ENCODE data around the gene MAPKAP1.

MAPKAP1 gene

DNA sequence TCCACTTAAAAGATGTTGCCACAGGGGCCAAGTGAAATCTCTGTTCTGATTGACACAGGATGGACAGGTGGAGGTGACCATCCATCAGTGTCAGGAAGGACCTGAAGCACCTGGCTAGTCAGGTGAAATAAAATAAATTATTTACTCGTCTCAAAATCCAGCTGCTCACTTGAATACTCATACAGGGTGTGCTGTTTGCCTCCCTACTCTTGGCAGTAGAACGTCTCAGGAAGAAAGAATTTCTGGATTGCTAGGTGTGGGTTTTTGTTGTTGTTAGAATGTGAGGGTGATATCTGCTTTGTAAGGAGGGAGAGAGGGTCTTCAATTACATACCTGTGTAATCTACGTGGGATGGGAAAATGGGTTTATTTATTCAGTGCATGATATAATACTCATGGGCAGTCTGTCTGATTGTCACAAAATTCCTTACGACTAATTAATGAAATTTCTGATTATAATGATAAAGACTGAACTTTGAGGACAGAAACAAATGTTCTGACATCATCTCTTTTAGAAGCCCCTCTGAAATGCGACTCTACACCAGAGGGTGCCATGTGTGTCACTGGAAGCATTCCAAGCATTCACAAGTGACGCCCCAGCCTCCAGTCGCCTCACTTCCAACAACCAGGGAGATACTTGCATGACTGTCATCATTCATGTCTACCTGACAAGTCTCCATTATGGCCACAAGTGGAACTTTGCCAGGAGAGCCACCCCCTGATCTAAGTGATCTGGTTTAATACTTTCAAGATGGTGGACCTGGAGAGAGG lies 227.0 kb downstream of the MAPKAP1 start:
- no peak for DNase-seq (ENCODE audit: low read depth)

DNA sequence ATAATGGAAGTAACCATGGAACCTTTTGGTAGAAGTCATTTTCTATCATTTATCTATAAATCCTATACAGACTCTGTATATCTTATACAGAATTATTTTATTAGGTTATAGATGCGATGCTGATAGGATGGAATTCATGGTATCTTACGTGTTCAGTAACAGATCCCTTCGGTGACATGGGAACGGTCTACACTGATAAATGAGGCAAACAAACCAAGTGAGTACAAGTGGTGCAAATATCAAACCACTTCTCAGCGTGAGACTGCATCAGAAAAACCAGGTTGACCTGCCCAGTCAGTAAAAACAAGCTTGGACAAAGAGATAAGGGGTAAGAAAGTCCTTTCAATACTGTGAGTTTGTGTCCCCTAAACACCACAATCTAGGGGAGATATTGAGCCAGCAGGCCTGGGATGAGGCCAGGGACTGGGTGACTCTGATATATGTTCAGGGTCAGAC lies 229.9 kb downstream of the MAPKAP1 start:
- no peak for DNase-seq (ENCODE audit: low read depth)

DNA sequence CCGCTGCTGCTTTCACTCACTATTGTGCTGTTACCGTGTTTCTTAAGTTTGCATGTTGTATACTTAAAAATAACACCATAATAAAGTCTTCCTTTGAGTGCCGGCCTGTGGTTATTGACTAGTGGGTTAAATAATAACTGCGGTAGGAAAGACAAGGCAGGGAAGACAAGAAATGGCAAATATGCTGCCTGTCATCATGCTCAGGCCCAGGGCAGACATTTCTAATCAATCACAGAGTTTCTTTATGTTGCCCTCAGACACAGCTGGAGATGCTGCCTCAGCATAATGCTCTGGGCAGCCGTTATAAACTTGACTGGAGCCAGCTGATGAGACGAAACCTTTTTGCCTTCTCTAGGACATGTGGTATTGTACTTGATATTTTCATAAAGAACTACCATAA lies 230.4 kb downstream of the MAPKAP1 start:
- DNase-seq (ENCODE audit: low read depth): no peak

DNA sequence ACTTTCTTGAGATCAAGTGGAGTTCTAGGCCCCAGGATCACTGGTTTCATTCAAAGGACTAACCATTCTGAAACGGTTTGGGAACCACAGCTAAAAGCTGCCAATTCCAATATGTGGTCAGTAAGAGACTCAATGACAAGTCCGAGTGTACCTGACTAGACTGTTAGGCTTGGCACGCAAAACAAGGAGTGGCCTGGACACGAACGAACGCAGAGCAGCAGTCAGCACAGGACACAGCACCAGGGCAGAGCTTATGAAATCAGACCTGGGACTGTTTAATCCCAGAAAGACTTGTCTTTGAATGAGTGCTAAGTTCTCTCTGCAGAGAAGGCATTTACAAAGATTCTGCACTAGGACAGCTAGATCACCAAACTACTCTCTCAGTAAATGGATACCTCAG lies 231.6 kb downstream of the MAPKAP1 start:
- DNase-seq (ENCODE audit: low read depth): no peak

DNA sequence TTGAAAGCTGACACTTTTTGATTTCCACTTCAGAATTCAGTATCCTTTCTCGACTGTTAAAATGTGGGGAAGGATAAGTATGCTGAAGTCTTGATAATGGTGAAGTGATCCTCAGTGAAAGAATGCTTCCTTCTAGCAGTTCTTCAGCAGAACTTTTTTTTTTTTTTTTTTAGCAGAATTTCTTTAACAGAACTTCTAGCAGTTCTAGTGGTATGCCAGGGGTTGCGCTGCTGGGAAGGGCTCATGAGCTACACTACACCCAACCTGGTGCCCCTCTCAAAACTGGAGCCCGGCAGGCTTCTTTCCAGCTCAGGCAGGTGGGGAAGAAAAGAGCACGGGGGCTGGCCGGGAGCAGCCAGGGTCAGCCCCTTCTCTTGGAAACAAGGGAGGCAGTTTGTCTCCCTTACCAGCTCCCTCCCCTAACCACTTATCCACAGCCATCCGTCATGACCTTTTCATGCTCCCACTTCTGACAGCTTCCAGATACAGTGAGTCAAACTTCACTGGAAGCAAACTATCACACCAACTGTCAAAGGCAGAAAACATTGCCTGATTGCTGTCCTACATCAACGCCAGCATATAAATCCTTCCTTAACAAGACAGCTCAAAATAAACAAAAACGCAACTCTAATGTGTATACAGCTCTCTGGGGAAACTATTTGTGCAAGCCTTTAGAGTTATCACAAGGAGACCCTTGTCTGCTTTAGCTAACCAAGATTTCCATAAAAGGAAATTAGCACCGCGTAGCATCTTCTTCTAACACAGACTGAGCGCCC lies 233.9 kb downstream of the MAPKAP1 start:
- no peak for DNase-seq (ENCODE audit: low read depth)

DNA sequence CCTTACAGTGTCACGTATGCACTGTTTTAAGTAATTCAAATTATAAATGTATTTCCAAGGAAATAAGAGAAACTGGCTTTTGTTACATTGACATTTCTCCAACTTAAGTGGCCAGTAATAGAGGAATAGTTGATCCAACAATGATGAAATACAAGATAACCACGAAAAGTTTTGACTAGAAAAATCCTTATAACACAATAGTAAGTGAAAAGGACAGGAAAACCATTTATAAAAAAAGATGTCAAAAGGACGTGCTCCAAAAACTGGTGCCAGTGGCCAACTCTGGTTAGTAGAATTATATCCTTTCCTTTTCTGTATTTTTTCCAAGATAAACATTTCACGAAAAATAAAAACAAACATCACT lies 234.5 kb downstream of the MAPKAP1 start:
- no peak for DNase-seq (ENCODE audit: low read depth)

DNA sequence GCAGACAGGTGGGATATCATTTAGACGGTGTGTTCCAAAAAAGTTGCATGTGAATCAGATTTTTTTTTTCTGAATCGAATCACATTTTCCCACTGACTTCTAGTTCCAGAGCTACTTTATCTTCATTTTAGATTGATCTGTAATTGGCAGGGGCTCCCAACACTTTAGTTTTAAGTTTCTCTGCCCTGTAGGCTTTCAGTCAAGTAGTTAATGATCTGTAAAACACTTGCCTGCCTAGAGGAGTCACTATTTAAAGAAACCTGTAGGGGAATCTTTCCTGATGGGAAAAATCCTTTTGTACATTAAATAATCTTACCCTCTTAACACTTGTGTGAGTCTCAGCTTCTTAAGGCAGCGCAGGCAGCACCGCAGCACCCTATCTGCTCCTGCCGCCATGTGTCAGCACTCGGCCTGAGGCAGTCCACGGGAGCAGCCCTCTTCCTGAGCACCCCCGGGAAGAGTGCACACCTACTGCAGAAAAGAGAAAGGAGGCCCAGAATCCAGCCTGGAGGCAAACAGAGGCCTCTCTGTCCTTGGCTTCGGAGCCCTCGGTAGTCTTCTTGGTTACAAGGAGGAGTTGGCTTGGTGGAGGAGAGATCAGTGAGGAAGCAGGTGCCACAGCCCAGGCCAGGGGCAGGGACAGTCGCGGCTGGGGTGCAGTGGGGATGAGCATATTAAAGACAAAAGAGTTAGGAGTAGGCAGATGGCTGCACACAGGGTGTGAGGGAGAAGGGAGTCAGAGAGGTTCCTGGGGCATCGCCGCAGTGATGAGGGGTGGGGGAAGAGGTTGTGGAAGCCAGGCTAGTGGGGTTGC lies 236.0 kb downstream of the MAPKAP1 start:
- DNase-seq (ENCODE audit: low read depth): no peak

DNA sequence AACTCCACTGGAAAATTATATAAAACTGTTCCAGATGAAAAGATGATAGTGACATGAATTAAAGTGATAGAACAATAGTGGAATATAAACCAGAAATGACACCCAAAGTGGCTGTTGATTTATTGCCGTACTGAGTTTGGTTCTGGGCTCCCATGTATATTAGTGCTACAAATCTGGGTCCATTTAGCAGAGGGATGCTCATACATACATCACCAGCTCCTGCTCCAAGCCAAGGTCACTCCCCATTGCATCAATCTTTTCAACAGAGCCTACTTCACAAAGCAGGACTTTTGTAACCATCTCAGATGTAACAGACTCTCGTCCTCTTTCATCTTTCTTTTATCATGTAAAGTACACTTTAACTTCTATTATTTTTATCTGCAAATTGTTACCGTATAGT lies 236.8 kb downstream of the MAPKAP1 start:
- no peak for DNase-seq (ENCODE audit: low read depth)

DNA sequence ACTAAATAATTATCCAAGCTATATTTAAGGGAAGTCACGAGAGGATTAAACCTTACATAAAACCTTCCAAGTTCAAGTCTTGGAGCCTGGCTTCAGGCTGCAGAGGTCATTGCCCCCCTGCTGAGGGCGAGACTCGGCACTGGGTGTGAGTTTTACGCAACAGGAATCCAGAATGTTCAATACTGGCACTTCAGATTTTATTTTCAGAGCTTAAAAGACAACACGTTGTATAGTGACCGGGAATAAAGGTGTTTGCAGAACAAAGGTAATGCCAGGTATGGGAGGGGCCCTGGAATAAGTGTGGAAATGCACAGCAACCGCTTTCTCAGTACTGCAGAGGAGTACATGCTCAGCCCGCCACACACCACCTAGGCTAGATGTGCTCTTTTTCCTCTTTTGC lies 238.4 kb downstream of the MAPKAP1 start:
- DNase-seq (ENCODE audit: low read depth): no peak

DNA sequence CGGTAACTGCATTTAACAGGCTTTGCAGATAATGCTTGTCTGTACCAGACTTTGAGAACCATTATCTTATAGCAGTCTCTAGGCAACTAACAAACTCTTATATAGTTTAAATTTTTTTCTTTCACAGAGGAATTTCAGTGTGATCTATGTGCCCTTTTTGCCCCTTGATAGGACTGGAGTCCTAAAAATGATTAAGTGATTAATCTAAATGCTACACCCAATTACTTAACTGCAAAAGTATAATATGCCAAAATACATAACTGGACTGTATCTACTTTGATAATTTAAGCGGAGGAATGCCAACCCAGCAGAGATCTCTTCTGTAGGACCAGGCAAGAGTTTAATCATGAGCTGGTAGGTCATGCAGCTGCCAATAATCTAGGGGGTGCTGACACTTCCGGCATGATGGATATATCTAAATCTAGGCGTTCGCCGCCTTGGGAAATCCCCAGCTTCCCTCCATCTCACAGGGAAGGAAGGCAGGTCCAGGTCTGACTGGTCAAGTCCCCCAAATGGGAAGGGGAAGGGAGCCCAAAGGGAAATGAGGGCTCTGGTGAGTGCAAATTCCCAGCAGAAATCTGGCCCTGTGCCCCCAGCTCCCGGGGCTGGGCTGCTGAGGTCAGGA lies 239.8 kb downstream of the MAPKAP1 start:
- DNase-seq (ENCODE audit: low read depth): no peak

DNA sequence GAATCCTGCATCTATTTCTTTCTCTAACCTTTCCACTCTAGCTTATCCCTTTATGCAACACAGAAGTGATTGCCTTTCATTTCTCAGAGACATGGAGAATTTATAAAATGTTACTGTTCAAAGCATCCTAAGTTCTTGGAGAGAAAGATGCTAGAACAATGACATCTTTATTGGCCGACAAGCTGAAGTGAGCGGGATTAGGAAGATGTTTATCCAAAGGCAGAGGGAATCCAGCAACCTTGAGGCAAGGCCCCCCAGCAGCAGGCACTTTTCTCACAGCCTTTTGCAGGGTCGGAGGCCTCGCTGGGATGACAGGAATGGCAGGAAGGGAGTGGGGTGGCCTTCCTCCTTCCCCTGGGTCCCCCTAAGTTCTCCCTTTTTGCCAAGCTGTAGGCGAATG lies 240.6 kb downstream of the MAPKAP1 start:
- DNase-seq (ENCODE audit: low read depth): no peak

DNA sequence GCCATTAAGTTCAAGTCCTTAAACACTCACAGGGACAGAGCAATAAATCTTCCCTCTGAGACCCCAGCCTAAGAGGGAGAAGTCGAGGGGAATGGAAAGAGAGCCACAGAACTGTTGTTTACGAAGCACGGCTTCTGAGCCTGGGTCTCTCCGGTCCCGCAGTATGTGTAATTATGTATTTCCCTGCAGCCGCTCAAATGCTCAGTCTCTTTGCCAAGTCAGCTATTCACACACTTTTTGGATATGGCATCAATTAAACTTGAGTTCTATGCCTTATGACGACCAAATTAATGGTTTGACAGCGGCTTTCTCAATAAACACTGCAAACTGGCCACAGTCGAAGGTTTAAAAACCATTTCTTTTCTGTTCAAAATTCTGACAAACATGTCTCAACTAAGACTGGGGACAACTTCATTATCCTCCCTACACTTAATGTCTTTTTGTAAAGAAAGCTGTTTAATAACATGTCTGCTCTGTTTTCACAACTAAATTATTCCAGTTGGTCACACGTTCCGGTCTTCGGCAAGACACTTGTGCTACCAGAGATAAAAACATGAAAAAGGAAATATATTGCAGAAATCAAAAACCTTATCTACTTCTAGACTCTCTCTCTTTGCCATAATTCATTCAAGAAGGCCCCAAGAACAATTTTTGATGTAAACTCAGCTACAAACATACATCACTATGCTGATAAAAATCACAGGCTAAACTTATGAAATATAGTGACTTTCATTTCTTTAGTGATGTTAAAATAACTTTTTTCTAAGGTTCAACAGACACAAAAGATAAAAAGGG lies 242.2 kb downstream of the MAPKAP1 start:
- no peak for DNase-seq (ENCODE audit: low read depth)

DNA sequence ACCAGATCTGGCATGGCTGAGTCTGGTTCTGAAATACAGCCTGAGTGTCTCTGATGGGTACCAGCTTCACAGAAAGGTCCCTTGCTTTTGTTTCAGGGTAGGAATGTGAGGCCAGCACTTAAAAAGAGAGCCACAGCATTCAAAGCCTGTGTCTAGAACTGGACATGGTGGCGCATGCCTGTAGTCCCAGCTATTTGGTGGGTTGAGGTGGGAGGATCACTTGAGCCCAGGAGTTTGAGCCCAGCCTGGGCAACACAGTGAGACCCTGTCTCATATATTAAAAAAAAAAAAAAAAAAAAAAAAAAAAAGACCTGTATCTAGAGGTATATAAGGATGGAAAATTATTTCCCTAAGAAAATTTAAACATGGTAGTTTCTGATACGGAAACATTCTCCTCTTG lies 243.1 kb downstream of the MAPKAP1 start:
- no peak for DNase-seq (ENCODE audit: low read depth)

DNA sequence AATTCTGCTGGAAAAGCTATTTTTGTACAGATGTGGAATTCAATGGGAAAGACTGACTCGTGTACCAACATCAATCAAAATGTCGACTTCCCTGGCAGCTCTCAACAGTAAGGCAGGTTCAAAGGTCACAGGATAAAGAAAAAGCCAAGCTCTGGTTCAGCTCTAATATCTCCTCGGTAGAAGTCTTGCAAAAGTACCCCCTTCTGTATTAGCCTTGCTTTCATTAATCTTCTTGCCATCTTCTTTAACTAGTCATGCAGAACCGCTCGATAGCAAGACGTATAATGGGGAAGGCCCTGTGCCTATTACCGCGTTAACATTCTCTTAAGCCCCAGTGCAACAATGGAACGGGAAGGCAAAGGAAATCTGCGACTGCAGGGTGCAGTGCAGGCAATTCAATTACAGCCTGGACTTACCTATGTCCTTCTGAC lies 244.1 kb downstream of the MAPKAP1 start:
- no peak for DNase-seq (ENCODE audit: low read depth)

DNA sequence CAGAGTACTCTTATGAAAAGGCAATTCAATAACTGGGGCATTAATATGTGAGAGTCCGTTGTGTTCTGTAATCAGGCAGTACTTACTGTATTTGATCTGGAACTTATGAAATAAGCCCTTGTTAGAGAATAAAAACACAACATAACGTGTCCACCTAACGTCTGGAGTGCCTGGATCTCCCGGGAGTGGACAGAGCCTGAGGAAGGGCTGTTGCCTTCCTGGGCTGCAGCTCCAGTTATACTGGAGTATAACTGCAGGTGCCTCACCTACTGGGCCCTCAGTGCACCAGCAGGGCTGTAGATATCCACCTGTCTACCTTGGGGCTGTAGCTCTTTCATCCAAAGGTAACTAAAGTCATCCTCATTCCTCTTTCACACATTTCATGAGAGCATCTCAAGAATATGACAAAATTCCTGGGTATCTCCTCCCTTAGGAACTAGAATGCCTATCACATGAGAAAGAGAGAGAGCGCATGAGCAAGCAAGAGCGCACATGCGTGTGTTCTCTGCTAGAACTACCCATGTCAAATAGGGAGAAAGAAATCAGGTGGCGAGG lies 245.3 kb downstream of the MAPKAP1 start:
- DNase-seq (ENCODE audit: low read depth): no peak

DNA sequence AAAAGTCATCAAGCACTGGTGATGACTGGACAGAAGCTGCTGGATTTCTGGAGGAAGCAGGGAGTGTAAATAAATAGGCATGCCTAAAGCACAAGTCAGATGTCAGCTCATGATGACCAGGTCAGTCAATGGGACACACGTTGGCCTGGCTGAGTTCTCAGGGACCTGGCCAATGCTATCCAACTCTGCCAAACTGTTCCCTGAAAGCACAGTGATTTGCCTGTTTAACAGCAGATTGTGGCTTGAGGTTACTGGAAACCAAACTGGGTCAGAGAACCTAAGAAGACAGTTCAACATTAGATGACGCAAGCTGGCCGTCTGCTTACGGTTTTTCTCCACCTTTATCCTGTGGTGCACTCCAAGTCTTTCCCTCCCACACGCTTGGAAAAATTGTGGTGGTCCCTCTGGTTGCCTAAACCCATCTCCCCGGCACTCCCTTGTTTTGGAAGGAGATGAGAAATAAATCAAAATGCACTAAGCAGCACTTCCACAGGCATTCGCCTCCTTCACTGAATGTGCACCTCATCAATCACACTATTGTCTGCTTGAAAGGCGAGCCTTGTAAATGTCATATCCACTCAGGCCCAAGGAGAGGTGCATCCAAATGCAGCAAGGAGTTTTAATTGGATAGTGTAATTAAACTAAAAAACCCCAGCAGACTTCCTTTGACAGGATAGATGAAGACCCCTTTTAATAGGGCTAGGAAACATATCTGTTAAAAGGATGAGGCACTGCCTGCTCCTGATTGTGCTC lies 245.9 kb downstream of the MAPKAP1 start:
- no peak for DNase-seq (ENCODE audit: low read depth)

DNA sequence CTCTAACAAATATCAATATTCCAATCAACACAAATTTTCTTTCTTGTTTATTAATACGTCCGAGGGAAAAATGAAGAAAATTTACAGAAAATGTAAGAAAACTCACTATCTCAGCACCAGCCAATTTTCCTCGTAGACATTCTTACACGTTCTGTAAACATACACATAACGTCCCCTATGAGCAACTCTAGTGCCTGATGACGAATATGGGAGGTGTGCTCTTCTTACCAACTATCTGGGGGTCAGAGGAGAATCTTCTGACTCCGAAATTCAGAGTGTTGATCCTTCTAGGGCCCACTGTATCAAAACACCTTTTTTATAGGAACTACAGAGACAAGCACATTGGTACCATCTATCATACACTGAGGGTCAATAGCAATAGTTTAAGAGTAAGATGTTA lies 246.7 kb downstream of the MAPKAP1 start:
- no peak for DNase-seq (ENCODE audit: low read depth)

DNA sequence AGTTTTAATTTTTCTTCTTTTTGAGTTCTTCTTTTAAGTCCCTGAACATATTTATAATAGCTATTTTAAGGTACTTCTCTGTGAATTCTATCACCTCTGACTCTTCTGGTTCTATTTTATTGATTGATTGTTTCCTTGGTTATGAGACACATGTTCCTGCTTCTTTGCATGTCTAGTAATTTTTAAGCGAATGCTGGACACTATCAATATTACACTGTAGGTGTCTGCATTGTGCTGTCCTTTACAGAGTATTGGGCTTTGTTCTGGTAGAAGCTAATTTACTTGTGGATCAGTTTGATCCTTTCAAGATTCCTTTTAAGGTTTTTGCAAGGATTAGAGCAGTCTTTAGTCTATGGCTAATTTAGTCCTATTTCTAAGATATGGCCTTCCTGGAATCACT lies 249.7 kb downstream of the MAPKAP1 start:
- no peak for DNase-seq (ENCODE audit: low read depth)

DNA sequence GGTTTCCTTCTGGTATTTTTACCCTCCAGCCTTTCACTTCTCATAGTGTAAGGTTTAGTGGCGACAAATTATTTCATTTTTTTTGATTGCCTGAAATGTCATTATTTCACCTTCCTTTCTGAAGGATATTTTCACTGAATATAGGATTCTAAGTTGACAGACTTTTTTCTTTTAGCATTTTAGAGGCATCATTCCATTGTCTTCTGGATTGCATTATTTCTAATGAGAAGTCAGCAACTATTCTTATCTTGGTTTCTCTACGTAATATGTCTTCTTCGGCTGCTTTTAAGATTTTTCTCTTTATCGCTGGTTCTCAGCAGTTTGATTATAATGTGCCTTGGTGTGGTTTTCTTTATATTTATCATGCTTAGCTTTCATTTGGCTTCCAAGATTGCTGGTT lies 251.1 kb downstream of the MAPKAP1 start:
- no peak for DNase-seq (ENCODE audit: low read depth)

DNA sequence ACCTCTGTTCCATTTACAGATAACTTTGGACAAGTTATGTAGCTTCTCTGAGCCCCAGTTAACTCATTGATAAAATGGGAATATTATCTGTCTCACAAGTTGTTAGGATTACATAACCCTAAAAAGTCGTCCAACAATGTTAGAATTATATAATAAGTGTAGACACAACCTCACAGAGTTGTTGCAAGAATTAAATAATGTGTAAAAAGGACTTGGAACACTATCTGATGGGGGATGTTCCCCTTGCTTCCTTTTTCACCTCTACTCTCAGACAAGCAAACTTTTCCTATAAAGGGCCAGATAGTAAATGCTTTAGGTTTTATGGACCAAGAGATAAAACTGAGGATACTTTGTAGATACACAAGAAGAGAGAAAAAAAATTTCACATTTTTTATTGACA lies 251.9 kb downstream of the MAPKAP1 start:
- no peak for DNase-seq (ENCODE audit: low read depth)
